GM12878 (cell line): ENCODE results near the gene PERP.

Experiments
- CREM ChIP-seq: IDR thresholded peaks from 2 replicates; pipeline ENCODE4 v1.6.1; 2014; ENCODE audit warnings: antibody characterized with exemption, low read depth
- CTCF ChIP-seq, 3 experiments: IDR thresholded peaks in 2 of 3; conservative IDR thresholded peaks in 1 of 3; 2 replicates each; pipeline ENCODE4 v1.5.1; 2011; ENCODE audit warnings: low read depth in 3 of 3, low read length in 3 of 3, mild to moderate bottlenecking in 3 of 3, control low read depth in 2 of 3, moderate library complexity in 2 of 3, inconsistent platforms in 1 of 3, mixed read lengths in 1 of 3; ENCODE audit not compliant: control insufficient read depth in 2 of 3, insufficient read depth in 1 of 3; ENCODE audit errors: extremely low read depth in 1 of 3
- ESRRA ChIP-seq: IDR thresholded peaks from 2 replicates; pipeline ENCODE4 v1.6.1; 2012; ENCODE audit warnings: mild to moderate bottlenecking, low read length, improper control_type of control experiment
- IRF3 ChIP-seq: fragments of 450-650 bp; IDR thresholded peaks from 2 replicates; pipeline ENCODE4 v1.6.1; 2014; ENCODE audit warnings: mild to moderate bottlenecking
- MYC ChIP-seq: IDR thresholded peaks from 2 replicates; pipeline ENCODE4 v1.6.1; 2011; ENCODE audit warnings: mild to moderate bottlenecking, low read length, moderate library complexity, inconsistent platforms; ENCODE audit not compliant: insufficient read depth, insufficient replicate concordance, insufficient read length, severe bottlenecking
- NR2C2 ChIP-seq: IDR thresholded peaks from 2 replicates; pipeline ENCODE4 v1.6.1; 2011; ENCODE audit warnings: borderline replicate concordance, low read depth; ENCODE audit not compliant: control insufficient read depth, insufficient read length
- POLR2AphosphoS5 ChIP-seq: IDR thresholded peaks from 2 replicates; pipeline ENCODE4 v1.6.1; 2011; ENCODE audit warnings: mild to moderate bottlenecking, low read length, inconsistent platforms

GRCh38 chr6:138098306-138098705 lies 8.9 kb downstream of the PERP start:
- TF ChIP-seq CREM (no peak), CTCF (IDR thresholded peaks at IDR 0.05 in 2 of 3, conservative IDR thresholded peaks at IDR 0.05 in 1 of 3; ENCODE audit: control insufficient read depth in 2 of 3, extremely low read depth in 1 of 3, insufficient read depth in 1 of 3, low read depth in 3 of 3, low read length in 3 of 3) (no peak), MYC (no peak), IRF3 (no peak), NR2C2 (no peak), ESRRA (no peak), POLR2AphosphoS5 (no peak)
